HG03280 (cell line): ENCODE measurements around the gene ZNF584.

Experiments
- ATAC-seq: cut with Tn5 transposase; IDR thresholded peaks from one replicate; pipeline ENCODE4 v1.9.1; 2021; ENCODE audit warnings: mild to moderate bottlenecking, moderate library complexity; ENCODE audit not compliant: unreplicated experiment

Gene ZNF584

GRCh38 chr19:58460039-58460438 is 51.6 kb downstream of the ZNF584 start:
- ATAC-seq = no peak

DNA sequence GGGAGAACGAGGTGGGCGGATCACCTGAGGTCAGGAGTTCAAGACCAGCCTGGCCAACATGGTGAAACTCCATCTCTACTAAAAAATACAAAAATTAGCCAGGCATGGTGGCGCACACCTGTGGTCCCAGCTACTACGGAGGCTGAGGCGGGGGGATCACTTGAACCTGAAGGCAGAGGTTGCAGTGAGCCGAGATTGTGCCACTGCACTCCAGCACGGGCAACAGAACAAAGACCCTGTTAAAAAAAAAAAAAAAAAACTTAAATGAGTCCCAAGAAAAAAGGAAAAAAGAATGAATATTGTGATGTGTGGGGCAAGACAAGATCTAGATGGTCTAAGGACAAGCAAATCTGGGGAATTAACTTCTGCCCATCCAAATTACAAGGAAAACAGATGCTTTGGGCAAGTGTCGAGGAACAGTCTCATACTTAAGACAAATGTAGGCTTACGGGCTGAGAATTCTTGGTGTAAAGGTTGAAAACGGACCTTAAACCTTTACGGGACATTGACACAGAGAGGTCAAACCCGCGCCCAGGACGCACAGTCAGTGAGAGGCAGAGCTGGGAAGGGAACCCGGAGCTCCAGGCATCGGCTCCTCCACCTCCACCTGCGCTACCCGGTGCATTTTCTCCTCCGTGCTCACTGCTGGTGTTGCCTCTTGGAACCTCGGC is 57.8 kb downstream of the ZNF584 start:
- no peak for ATAC-seq

DNA sequence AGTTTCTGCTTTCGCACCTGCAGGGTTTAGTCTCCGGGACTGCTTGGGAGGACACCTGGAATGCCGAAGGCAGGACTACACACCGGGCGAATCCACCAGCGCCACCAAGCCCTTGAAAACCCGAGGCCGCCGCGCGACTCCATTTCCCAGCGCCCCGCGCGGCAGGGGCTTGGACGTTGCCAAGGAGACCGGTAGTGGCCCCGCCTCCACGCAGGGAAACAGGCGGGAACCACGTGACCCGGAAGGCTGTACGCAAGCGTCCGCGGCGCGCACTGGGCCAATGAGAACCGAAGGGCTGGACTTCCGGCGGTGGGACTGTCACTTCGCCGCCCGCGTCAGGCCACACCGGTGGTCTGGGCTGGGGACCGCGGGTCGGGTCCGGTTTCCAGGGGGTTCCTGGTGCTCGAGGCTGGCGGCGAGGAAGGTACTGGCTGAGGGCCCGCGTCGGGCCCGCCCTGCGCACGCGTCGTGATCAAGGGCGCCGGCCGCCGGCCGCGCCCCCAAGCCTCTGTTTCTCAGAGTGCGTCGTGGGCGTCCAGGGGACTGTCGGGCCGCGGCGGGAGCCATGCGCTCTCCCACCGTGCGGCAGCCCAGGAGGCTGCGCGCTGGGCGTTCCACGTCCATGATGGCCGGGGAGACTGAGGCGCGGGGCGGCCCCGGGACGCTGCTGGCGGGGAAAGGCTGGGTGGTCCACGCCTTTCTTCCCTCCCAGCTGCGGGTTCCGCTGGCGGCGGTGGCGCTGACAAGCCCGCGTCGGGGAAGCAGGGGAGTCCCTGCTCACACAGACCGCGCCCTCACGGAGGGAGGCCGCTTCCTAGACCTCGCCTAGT is 58.5 kb downstream of the ZNF584 start, which contains the start of gene ZNF324:
Gene ZNF324 (plus strand): TSS at position 321 of the 830 bp plus-strand sequence. CDS start 2,106 bp downstream, outside the sequence.
- ATAC-seq = peak; percentile 96
